VCaP (cell line): ENCODE measurements around the gene HNRNPF.

ENCODE experiments used
- H3K27ac ChIP-seq: fragments of 450-650 bp; 2 replicates; pipeline ENCODE4 v1.5.1; 2017
- CTCF ChIP-seq: fragments of 450-650 bp; conservative IDR thresholded peaks from 2 replicates; pipeline ENCODE4 v1.5.1; 2017; ENCODE audit warnings: mild to moderate bottlenecking, moderate library complexity

Gene HNRNPF

DNA sequence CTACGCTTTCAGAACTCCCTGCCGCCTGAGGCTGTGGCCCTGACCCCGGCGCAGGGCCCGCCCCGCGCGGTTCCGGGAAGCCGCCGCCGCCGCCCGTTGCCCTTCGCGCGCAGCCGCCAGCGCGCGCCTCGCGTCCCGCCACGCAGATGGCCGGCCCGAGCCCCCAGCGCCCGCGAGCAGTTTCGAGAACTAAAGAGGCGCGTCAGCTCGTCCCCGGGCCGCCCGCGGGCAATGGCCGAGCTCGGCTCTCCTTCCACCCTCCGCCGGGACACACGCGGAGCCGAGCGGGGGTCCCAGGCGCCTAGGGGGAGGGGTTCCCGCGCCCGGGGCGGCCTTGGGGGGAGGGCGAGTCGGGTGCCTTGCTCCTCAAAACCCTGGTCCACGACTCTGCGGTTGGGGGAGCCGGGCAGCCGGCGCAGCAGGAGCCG lies 1.8 kb downstream of the HNRNPF start:
- TF ChIP-seq CTCF: no peak
- peak overlapping the region; percentile 98 for H3K27ac ChIP-seq

DNA sequence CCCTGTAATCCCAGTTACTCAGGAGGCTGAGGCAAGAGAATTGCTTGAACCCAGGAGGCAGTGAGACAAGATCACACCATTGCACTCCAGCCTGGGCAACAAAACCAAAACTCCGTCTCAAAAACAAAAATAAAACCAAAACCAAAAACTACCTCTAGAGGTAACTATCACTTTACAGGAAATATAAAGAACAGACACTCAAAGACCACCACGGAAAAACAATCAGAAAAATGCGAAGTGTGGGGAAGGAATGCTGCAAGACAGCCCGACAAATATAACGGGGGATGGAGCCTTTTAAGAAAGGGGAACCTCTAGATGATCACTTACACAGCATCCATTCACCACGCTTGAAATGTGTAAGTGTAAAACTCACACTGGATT lies 4.3 kb downstream of the HNRNPF start:
- H3K27ac ChIP-seq: peak overlapping the region; percentile 8; the same call in 1 of the 2 replicates
- no peak for TF ChIP-seq CTCF

- peak overlapping the region; percentile 8; the same call in 1 of the 2 replicates for H3K27ac ChIP-seq
- no peak for TF ChIP-seq CTCF
Measured at GRCh38 chr10:43403911-43404703, 4.9 kb downstream of the HNRNPF start.

DNA sequence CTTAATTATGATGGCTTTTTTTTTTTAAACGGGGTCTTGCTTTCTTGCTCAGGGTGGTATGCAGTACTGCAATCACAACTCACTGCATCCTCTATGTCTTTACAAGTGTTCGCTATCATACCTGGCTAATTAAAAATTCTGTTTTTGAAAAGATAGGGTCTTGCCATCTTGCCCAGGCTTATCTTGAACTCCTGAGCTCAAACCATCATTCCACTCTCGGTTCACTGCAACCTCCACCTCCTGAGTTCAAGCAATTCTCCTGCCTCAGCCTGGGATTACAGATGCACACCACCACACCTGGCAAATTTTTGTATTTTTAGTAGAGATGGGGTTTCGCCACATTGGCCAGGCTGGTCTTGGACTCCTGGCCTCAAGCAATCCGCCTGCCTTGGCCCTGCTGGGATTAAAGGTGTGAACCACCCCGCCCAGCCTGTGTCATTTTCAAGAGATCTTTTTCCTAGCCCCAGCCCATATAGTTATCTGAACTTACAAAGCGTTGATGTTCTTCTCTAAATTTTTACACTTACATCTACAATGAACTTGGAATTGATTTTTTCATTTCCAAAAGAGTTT lies 6.0 kb downstream of the HNRNPF start:
- no peak overlapping the region for H3K27ac ChIP-seq

DNA sequence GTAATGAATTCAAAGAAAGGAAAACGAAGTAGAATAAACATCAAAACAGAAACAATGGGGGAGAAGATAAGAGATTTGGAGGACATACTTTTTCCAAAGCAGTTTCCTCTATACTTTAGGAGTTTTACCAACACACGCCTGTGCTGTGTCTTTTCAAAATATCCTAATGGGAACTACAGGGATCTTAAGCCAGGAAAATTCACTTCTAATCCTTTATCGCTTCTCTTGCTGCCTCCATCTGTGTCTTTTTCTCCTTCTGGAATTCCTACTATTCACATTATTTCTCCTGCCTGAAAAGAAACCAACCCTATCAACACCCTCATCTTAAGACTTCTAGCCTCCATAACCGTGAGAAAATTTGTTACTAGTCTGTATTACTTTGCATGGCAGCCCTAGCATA lies 6.8 kb downstream of the HNRNPF start:
- no peak for TF ChIP-seq CTCF
- H3K27ac ChIP-seq: peak overlapping the region; percentile 33; the same call in 1 of the 2 replicates

More for the DNA sequence above, 6.0 kb downstream of the HNRNPF start:
- no peak for TF ChIP-seq CTCF

DNA sequence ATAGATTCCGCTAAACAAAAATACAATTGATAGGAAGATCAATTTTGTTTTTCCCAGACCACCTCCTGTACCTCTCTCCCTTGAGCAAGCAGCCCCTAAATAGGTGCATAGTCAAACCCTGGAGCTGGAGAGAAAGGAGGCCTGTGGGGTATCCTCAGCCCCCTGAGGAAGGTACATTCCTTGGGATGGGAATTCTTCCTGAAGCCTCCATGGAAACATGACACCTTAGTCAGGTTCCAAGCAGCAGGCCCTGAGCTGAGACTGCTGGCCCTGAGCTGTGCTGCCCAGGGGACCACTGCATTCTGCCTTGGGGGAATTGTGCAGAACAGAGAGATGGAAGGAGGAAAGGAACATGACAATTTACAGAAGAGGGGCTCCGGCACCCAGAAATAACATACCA lies 7.4 kb downstream of the HNRNPF start:
- no peak for TF ChIP-seq CTCF
- H3K27ac ChIP-seq: peak overlapping the region; percentile 33; the same call in 1 of the 2 replicates

- H3K27ac ChIP-seq: peak overlapping the region; percentile 99
- TF ChIP-seq CTCF: no peak
Measured at GRCh38 chr10:43399320-43400310, 9.4 kb downstream of the HNRNPF start.
